ENCODE measurements around the gene TMEM269. TPM values are rescaled to one million over a fixed set of nuclear protein-coding genes. Genes with fewer than 3 reads are reported as not detected.

Gene TMEM269
- total and polyA plus RNA-seq, 9 of the 15 experiments (the other 6 are each of a cell fraction or from before 2014, with no cell fraction given), result 0.09 to 0.49 (median 0.21) TPM

GRCh38 chr1:42806593-42806992 lies 21.8 kb downstream of the TMEM269 start:
- DNase-seq (ENCODE audit: extremely low read depth in 1 of 4, low spot score in 3 of 4) (peak in 1 of 4 experiments; percentile 7), FAIRE-seq (no peak), ATAC-seq (no peak)
- no peaks in the 10 kb centered on the region for H3K9me3 ChIP-seq (replicated peaks; ENCODE audit: control insufficient read depth, insufficient read depth, low read depth, low read length)
- H3K9me1 ChIP-seq (ENCODE audit: control insufficient read depth, insufficient read depth, low read length), result no peaks in the 10 kb centered on the region
- TF ChIP-seq CTBP1 (IDR thresholded peaks at IDR 0.05; ENCODE audit: borderline replicate concordance), result no peak
- TF ChIP-seq REST (IDR thresholded peaks at IDR 0.05; ENCODE audit: borderline replicate concordance), result no peak
- TF ChIP-seq REST (CRISPR knock-in tag; IDR thresholded peaks at IDR 0.05; ENCODE audit: low read depth), result no peak
- TF ChIP-seq EP300 (IDR thresholded peaks at IDR 0.05; ENCODE audit: low read length), result no peak
- TF ChIP-seq KLF6 (CRISPR knock-in tag; IDR thresholded peaks at IDR 0.05; ENCODE audit: borderline replicate concordance), result no peak
- no peak for TF ChIP-seq TAF15 (IDR thresholded peaks at IDR 0.05; ENCODE audit: low read depth, low read length)
- TF ChIP-seq POLR2B (IDR thresholded peaks at IDR 0.05; ENCODE audit: low read depth, partially characterized antibody), result no peak
- TF ChIP-seq ZKSCAN3 (CRISPR knock-in tag; IDR thresholded peaks at IDR 0.05), result no peak
- TF ChIP-seq FOXK1 (CRISPR knock-in tag; IDR thresholded peaks at IDR 0.05; ENCODE audit: borderline replicate concordance), result no peak
- no peak for TF ChIP-seq FOXJ2 (tag; IDR thresholded peaks at IDR 0.05)
- TF ChIP-seq RFX5 (IDR thresholded peaks at IDR 0.05; ENCODE audit: low read depth, low read length), result no peak
- no peak overlapping the region for H3K9ac ChIP-seq (ENCODE audit: insufficient read depth in 1 of 2, low read depth in 2 of 2, low read length in 2 of 2)
- in situ Hi-C loops (cut with MboI), result no loop called here
- H3K36me3 ChIP-seq (ENCODE audit: control insufficient read depth, insufficient read depth, low read length), result peaks cover 18% of the 10 kb centered on the region; the same call in 2 of the 3 replicates
- intact Hi-C loops (cut with micrococcal nuclease), result no loop called here
- POLR2A ChIA-PET, result interaction anchor here (1.3 to 3.3 kb wide), 4 partner anchors 10 to 37 kb away, joined by 3 to 22 read pairs (median 4); partner anchors contain the start of genes ERMAP and SVBP
- no peaks in the 10 kb centered on the region for H4K20me1 ChIP-seq (replicated peaks; ENCODE audit: control insufficient read depth, insufficient read depth, low read length)
- BruUV-seq (replicated peaks), result no TSS peak
- H2AFZ ChIP-seq (ENCODE audit: low read depth, low read length), result no peak overlapping the region
- H3K79me2 ChIP-seq (ENCODE audit: control insufficient read depth, insufficient read depth, low read length), result no peaks in the 10 kb centered on the region
- CTCF ChIA-PET (ENCODE audit: low intra/inter-chr PET ratio), result no interaction called here
- no peak overlapping the region for H3K27ac ChIP-seq (ENCODE audit: extremely low read depth, low read depth, low read length)
- H3K27me3 ChIP-seq (ENCODE audit: control insufficient read depth in 2 of 2, insufficient read depth in 2 of 2, low read length in 2 of 2), result no peaks in the 10 kb centered on the region
- no peak overlapping the region for H3K4me3 ChIP-seq
- no peaks in the 10 kb centered on the region; a peak in 1 of 5 replicates for H3K4me1 ChIP-seq (replicated peaks in 1 of 2; ENCODE audit: control insufficient read depth in 2 of 2, insufficient read depth in 2 of 2, low read length in 2 of 2)
- no peak overlapping the region for H3K4me2 ChIP-seq (ENCODE audit: insufficient read depth, low read length)
- WGBS (ENCODE audit: insufficient coverage, low coverage, missing lambda C conversion rate), result 68% methylated on average over 5 of the region's 5 CpGs
